Measurements from ENCODE around the gene C16orf92. TPM values are rescaled to one million over a fixed set of nuclear protein-coding genes. Genes with fewer than 3 reads are reported as not detected.

C16orf92 gene
- not detected in 2 replicates for total RNA-seq (ENCODE audit: low replicate concordance)
- long read RNA-seq: 0 reads

GRCh38 chr16:30022887-30023286, at the start of gene C16orf92:
TSS of gene C16orf92 (plus strand) at chr16:30023198. CDS start at chr16:30023341, 143 bp downstream.
- DNase-seq (ENCODE audit: extremely low spot score, unreplicated experiment): no peak
- Mint-ChIP-seq H3K27me3 (peaks cover 40% of the 10 kb centered on the region), H3K36me3 (no peaks in the 10 kb centered on the region), H3K27ac (no peak within 1 kb of the TSS), H3K4me3 (no peak within 1 kb of the TSS), H3K4me1 (ENCODE audit: unreplicated experiment) (peaks cover 5% of the 10 kb centered on the region), H3K9me3 (no peaks in the 10 kb centered on the region)
- TF ChIP-seq, protein P1, sequence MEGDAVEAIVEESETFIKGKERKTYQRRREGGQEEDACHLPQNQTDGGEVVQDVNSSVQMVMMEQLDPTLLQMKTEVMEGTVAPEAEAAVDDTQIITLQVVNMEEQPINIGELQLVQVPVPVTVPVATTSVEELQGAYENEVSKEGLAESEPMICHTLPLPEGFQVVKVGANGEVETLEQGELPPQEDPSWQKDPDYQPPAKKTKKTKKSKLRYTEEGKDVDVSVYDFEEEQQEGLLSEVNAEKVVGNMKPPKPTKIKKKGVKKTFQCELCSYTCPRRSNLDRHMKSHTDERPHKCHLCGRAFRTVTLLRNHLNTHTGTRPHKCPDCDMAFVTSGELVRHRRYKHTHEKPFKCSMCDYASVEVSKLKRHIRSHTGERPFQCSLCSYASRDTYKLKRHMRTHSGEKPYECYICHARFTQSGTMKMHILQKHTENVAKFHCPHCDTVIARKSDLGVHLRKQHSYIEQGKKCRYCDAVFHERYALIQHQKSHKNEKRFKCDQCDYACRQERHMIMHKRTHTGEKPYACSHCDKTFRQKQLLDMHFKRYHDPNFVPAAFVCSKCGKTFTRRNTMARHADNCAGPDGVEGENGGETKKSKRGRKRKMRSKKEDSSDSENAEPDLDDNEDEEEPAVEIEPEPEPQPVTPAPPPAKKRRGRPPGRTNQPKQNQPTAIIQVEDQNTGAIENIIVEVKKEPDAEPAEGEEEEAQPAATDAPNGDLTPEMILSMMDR (conservative IDR thresholded peaks at IDR 0.05): no peak

DNA sequence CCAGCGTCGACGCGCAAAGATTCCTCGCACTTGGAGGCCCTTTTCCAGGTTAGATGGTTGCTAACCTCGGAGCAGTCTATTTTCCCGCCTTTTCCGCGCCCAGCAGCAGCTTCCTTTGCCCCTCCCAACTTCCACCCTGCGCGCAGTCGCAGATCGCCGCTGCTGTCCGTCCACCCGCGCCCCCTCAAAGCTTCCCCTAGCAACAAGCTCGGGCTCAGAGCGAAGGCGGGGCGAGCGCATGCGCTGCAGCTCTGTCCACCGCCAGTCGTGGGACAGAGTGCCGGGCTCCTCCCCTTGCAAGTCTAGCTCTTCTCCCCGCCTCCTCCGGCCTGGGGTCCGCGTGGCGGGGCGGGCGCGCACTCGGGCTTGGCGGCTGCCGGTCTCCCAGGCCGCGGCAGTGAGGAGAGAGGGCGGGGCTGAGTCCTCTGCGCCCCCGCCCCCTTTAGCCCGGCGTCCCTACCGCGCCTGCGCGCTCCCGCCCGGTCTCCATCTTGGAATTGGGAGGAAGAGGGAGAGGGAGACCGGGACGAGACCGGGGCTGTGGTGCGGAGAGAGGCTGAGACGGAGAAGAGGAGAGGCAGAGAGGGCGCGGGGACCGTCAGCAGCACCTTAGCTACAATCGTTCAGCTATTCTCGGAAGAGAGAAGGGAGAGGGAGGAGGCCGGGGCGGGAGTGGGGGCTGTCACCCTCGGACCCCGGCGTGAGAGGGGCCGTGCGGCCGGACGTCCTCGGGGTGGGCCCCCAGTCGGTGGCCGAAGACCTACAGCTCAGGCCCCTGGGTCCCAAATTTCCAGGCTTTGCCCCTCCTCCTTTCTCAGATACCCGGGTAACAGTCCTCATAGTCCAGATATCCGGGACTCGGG, 49.4 kb upstream of the C16orf92 start, which contains the start of gene TAOK2:
TAOK2 (plus strand) TSS at position 485 of the 863 bp plus-strand sequence. CDS start 3,905 bp downstream, outside the sequence.
- peaks cover 24% of the 10 kb centered on the region for H3K36me3 Mint-ChIP-seq
- H3K4me3 Mint-ChIP-seq: peak within 1 kb of the TSS; percentile 93
- H3K27me3 Mint-ChIP-seq: no peaks in the 10 kb centered on the region
- DNase-seq (ENCODE audit: extremely low spot score, unreplicated experiment): peak; percentile 100
- peaks cover 27% of the 10 kb centered on the region for H3K4me1 Mint-ChIP-seq (ENCODE audit: unreplicated experiment)
- peaks cover 5% of the 10 kb centered on the region for H3K9me3 Mint-ChIP-seq
- TF ChIP-seq, protein P1 (conservative IDR thresholded peaks at IDR 0.05): no peak
- H3K27ac Mint-ChIP-seq: peak within 1 kb of the TSS; percentile 80

- H3K27me3 Mint-ChIP-seq: no peaks in the 10 kb centered on the region
- H3K27ac Mint-ChIP-seq: peak overlapping the region; percentile 80
- H3K4me3 Mint-ChIP-seq: peak overlapping the region; percentile 93
- H3K4me1 Mint-ChIP-seq (ENCODE audit: unreplicated experiment): peaks cover 25% of the 10 kb centered on the region
- peaks cover 5% of the 10 kb centered on the region for H3K9me3 Mint-ChIP-seq
- peaks cover 23% of the 10 kb centered on the region for H3K36me3 Mint-ChIP-seq
- no peak for DNase-seq (ENCODE audit: extremely low spot score, unreplicated experiment)
- TF ChIP-seq, protein P1 (conservative IDR thresholded peaks at IDR 0.05): no peak
These were observed 48.5 kb upstream of the C16orf92 start for GRCh38 chr16:29974291-29975133.

- no peaks in the 10 kb centered on the region for H3K27me3 Mint-ChIP-seq
- H3K4me1 Mint-ChIP-seq (ENCODE audit: unreplicated experiment): peaks cover 25% of the 10 kb centered on the region
- peak overlapping the region; percentile 80 for H3K27ac Mint-ChIP-seq
- H3K4me3 Mint-ChIP-seq: peak overlapping the region; percentile 93
- TF ChIP-seq, protein P1 (conservative IDR thresholded peaks at IDR 0.05): no peak
- DNase-seq (ENCODE audit: extremely low spot score, unreplicated experiment): no peak
- peaks cover 22% of the 10 kb centered on the region for H3K36me3 Mint-ChIP-seq
- peaks cover 5% of the 10 kb centered on the region for H3K9me3 Mint-ChIP-seq
These were observed 47.9 kb upstream of the C16orf92 start for GRCh38 chr16:29975134-29975538.

- Mint-ChIP-seq H3K9me3 (peaks cover 5% of the 10 kb centered on the region), H3K4me3 (peak overlapping the region; percentile 93), H3K4me1 (ENCODE audit: unreplicated experiment) (peaks cover 25% of the 10 kb centered on the region), H3K36me3 (peaks cover 22% of the 10 kb centered on the region), H3K27ac (peak overlapping the region; percentile 73), H3K27me3 (no peaks in the 10 kb centered on the region)
- DNase-seq (ENCODE audit: extremely low spot score, unreplicated experiment): no peak
- TF ChIP-seq, protein P1 (conservative IDR thresholded peaks at IDR 0.05): no peak
These were observed 47.0 kb upstream of the C16orf92 start for GRCh38 chr16:29975811-29976511.
